ENCODE measurements around the gene IQGAP2.

GRCh38 chr5:76585783-76586217, 182.7 kb downstream of the IQGAP2 start:
- TF ChIP-seq EZH2 (IDR thresholded peaks at IDR 0.05) (no peak), POLR2AphosphoS5 (IDR thresholded peaks at IDR 0.05; ENCODE audit: borderline replicate concordance, low read depth, low read length) (no peak)
